ENCODE data around the gene ELANE.

DNA sequence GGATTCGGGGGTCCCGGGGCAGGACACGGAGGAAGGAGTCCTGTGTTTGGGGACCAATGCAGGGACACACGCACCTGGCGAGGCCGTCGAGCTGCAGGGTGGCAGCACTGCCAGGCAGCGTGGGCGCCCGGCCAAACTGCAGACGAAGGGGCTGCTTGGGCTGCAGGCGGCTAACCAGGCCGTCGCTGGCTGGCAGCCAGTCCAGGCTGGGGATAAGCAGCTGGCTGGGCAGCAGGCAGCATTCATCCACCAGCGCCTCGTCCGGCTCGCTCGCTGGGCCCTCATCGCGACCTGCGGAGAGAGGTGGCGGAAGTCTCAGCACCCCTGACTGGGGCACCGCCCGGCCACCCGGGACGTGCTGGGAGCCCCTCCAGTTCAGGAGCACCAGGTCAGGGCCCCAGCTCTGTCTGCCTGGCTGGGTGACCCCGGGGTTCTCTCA, 18.9 kb downstream of the ELANE start:
- TF ChIP-seq, protein P1, sequence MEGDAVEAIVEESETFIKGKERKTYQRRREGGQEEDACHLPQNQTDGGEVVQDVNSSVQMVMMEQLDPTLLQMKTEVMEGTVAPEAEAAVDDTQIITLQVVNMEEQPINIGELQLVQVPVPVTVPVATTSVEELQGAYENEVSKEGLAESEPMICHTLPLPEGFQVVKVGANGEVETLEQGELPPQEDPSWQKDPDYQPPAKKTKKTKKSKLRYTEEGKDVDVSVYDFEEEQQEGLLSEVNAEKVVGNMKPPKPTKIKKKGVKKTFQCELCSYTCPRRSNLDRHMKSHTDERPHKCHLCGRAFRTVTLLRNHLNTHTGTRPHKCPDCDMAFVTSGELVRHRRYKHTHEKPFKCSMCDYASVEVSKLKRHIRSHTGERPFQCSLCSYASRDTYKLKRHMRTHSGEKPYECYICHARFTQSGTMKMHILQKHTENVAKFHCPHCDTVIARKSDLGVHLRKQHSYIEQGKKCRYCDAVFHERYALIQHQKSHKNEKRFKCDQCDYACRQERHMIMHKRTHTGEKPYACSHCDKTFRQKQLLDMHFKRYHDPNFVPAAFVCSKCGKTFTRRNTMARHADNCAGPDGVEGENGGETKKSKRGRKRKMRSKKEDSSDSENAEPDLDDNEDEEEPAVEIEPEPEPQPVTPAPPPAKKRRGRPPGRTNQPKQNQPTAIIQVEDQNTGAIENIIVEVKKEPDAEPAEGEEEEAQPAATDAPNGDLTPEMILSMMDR (IDR thresholded peaks at IDR 0.05), result no peak
- TF ChIP-seq ZFX (IDR thresholded peaks at IDR 0.05; ENCODE audit: borderline replicate concordance), result no peak

Data from 22Rv1 (cell line).